ENCODE measurements around the gene AUNIP.
"Not testable (repeated sequence)": the region's sequence is repeated elsewhere in the genome, so short reads cannot be mapped to it uniquely, and the experiment has no call there.

Gene AUNIP

DNA sequence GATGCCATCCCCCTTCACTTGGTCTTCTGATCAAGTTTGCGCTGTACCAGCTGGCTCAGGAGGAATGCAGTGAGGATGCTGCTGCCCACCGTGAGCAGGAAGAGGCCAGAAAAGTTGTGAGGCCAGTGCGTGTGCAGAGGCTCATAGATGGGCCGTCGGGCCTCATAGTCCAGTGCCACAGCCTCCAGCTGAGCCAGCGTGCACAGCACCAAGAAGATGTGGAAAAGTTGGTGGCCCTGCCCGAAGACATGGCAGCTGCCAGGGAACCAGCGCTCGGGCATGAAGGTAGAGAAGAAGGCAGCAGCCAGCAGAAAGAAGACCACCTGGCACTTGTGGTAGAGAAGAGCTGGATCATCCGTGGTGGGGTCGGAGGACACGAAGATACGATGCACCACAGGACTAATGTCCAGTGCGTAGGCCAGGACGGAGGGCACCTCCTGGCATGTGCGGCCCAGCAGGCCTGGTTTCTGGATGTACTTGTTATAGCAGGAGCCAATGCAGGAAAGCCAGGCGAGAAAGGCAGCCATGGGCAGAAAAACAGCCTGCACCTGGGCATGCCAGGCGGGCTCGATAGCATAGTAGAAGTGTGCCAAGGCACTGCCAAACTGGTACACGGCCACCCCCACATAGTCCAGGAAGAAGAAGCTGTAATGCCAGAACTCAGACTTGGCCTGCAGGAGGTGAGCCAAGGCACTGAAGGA lies 3.7 kb upstream of the AUNIP start:
- no peak for DNase-seq

DNA sequence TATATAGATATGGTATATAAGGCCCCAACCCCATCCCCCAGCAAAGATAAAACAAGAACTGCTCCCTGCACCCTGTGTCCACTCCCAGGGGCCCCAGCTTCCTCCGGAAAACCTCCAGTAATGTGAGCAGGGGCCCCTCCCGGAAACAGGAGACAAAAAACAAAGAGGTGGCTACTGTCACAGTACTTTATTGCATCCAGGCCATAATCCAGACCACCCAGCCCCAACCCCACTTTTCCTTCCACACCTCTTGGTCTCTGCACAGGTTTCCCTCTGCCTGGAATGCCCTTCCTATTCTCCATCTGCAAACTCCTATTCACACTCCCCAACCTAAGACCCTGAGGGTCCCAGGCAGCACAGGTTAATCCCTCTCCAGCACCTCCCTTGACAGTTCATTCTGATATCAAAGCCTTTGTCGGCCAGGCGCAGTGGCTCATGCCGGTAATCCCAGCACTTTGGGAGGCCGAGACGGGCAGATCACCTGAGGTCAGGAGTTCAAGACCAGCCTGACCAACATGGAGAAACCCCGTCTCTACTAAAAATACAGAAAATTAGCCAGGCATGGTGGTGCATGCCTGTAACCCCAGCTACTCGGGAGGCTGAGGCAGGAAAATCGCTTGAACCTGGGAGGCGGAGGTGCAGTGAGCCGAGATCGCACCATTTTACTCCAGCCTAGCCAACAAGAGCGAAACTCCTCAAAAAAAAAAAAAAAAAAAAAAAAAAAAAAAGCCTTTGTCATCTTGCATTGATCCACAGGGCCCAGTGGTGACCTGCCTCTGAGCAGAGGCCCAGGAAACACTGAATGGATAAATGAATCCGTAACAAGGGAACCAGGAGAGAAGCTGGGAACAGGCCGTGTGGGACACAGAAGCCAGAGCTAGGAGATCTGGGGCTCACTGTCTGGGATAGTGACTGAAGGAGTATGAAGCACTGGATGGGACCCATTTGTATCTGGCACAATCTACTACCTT lies 2.3 kb upstream of the AUNIP start:
- no peak for DNase-seq

DNA sequence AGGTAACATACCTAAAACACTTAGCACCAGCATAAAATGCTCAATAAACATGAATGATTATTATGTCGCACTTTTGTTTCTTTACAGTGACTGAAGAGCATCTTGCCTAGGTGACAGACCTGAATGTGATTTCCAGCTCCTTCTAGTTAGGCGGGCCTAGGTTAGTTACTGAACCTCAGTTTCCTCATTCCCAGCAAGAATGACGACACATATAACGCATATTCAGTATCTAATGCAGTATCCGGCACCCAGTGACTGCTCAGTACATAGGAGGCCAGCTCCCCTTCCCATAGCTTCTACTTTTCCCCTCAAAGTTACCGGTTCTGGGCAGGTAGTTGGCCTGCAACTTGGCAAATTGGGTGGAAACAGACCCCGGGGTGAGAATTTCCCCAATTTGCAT lies 763 bp downstream of the AUNIP start:
- DNase-seq: peak; percentile 23

DNA sequence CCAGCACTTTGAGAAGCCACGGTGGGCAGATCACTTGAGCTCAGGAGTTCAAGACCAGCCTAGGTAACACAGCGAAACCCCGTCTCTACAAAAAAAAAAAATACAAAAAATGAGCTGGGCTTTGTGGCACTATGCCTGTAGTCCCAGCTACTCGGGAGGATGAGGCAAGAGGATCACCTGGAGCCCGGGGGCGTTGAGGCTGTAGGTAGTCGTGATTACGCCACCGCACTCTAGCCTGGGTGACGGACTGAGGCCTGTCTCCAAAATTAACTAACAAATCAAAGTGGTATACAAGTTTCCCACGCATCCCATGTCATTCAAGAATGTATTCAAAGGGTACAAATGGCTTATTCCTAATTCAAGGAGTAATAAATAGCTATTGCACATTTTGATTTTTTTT lies 2.4 kb downstream of the AUNIP start:
- DNase-seq: no peak

DNA sequence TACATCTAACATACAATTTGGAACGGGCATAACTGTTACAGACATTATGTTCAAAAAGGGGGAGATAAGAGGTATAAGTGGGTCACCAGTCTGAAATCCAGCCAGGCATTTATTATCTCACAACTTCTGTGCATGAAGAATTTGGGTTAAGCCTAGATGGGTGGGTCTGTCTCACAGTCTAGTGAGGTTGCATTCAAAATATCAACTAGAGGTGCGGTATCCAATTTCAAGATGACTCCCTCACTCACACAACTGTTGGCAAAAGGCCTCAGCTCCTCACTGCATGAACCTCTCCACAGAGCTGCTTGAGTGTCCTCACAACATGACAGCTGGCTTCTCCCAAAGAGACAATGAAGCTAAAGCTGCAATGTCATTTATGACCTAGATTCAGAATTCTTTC lies 4.7 kb downstream of the AUNIP start:
- DNase-seq: no peak

DNA sequence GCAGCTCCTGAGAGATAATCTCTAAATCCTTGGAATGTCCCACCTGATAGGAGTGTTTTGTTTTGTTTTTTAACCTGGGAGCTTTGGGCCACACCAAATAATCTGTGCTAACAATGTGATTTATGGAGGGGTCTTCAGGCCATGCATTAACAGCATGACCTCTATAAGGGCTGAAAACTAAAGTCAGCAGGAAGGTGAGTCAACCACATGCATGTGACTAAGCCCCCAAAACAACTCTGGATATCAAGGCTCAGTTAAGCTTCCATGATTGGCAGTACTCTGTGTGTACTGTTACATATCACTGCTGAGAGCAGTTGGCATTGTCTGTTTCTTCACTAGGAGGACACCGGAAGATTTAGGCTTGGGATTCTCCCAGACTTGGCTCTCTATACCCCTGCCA lies 10.7 kb downstream of the AUNIP start:
- peak; percentile 21 for DNase-seq

DNA sequence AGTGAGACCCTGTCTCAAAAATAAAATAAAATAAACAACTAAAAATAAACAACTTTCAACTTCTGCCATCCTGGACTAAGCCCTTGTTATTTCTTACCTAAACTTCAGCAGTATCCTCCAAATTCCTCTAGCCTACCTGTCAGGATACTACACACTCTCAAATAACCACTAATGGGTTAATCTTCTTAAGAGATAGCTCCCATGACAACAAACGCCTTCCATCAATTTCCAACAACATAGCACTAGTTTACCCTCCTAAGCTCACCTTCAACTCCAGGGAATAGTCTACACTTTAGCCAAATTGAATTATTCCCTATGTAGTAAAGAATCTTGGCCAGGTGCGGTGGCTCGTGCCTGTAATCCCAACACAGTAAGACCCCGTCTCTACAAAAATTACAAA lies 11.3 kb downstream of the AUNIP start:
- no peak for DNase-seq

DNA sequence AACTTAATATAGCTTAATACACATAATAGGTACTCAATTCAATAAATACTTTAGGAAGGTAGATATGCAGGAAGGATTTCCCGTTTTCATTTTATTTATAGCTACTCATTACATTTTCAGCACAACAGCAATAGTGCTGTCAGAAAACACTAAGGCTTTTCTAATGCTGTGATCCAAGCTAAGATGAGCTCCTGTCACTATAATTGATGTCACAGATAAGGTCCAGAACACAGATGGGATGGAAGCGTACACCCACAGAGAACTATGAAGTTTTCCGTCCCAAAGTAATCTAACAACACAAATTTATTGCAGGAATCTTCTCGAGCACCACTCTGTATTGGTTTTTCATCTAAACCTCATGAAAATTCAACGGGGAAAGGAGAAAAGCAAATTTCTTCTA lies 13.6 kb downstream of the AUNIP start:
- no peak for DNase-seq

DNA sequence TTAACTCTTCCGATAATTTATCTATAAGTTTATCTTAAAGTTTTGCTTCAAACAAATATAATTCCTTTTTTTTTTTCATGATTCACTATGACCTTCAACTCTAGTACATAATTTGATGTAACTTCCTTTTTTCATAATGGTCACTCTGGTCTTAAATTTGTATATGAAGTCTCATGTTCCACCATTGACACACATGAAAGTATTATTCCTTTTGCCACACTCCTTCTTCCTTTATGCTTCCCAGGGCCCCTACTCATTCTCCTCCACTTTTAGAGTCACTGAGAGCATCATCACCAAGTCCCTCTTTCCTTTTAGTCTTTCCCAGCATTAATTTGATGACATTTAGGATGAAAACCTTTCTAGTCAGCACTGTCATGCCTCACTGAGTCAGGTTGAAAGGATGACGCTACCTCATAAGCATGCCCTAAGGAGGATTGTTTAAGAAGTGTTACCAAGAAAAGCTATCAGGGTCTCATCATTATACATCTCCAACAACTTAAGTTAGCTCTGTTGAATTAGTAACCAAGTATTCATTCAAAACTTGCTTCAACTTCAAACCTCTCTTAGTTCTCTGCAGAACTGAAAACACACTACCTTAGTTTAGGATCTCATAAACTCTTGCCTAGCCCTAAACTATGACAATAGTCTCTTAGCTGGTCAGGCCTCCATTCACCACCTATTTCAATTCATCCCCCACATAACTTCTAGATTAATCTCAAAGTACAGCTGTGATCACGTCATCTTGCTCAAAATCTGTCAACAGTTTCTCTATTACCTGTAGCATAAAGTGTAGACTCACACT lies 14.5 kb downstream of the AUNIP start:
- no peak for DNase-seq

DNA sequence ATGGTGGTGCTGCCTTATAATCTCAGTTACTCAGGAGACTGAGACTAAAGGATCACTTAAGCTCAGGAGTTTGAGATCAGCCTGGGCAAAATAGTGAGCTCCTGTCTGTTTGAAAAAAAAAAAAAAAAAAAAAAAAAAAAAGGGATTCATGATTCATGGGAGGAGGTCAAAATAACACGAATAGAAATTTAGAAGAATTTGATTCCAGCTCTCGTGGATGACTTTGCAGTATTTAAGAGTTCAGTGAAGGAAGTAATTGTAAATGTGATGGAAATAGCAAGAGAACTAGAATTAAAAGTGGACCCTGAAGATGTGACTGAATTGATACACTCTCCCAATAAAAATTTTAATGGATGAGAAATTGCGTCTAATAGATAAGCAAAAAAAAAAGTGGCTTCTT lies 15.8 kb downstream of the AUNIP start:
- DNase-seq: no peak

DNA sequence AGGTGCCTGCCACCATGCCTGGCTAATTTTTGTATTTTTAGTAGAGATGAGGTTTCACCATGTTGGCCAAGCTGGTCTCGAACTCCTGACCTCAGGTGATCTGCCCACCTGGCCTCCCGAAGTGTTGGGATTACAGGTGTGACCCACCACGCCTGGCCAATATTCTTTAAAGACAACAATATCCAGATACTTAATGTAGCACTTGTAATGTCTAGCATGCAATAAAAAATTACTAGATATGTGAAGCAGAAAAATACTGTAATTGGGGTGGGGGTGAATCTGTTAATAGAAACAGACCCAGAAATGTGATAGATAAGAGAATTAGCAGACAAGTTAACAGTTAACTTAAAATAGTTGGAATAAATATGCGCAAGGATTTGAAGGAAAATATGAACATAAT lies 19.4 kb downstream of the AUNIP start:
- not testable (repeated sequence) for DNase-seq

DNA sequence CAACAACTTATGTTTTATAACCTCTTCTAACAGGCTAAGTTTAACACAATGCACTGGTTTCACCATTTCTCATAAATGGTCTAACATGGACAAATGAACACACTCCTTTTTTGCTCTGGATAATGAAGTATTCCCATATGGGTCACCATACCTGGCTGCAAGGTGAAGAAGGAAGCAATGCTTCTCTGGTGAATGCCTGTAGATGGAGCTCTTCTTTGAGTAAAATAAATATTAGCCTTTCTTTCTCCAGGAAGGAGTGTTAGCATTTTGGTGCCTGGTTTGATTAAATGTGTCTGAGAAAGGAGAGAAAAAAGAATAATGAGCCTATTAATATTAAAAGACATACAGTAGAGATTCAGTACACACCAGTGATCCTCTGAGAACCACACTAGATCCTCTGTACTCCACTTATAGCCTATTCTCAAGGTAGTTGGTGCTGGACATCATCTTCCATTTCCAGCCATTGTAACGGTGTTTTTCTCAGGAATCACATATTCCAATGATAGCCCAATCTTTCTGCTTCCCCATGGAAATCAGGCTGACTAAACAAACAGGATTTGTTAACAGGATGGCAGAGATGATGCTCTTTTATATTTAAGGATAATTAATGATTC lies 21.9 kb downstream of the AUNIP start:
- DNase-seq: no peak

DNA sequence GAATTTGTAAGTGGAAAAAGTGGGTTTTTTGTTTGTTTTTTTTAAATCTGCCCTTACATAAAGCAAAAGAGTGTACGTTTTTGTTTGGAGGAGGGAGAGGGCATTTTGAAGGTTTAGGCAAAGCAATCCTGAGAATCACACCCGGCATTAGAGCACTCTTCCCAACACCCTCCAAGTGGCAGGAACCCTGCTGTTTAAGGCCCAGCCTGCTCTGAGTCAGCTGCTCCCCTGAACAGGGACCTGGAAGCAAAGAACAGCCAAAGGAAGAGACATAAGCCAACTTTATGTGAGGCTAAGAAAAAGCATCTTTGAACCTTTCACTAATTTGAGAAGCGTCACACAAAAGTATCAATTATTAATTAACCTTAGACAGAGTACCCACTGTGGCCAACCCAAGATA lies 22.6 kb downstream of the AUNIP start:
- no peak for DNase-seq

DNA sequence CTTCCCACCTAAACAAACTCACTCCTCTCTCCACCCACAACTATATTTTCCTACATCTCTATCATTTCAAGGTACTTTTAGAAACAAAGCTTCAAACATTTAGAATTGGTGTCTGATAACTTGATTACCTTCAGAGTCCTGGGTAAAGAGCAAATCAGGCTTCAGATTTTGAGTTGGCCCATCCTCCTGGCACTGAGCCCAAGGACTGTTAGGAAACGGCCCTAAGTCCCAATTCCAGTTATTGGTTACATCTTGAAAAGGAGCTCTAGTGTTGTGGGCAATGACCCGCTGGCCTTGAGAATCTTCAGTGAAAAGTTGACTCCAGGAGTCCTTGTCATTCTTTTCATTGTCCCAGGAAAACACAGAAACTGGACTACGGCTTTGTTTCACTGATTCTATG lies 24.4 kb downstream of the AUNIP start:
- no peak for DNase-seq

DNA sequence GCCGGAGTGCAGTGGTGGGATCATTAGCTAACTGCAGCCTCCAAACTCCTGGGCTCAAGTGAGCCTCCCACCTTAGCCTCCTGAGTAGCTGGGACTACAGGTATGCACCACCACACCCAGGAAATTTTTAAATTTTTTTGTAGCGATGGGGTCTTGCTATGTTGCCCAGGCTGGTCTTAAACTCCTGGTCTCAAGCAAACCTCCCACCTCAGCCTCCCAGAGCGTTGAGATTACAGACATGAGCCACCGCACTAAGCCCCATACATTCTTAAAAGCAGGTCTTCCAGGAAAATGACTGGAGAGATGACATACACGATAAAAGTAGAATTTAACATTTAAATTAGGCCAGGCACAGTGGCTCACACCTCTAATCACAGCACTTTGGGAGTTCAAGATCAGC lies 26.1 kb downstream of the AUNIP start:
- DNase-seq: no peak

DNA sequence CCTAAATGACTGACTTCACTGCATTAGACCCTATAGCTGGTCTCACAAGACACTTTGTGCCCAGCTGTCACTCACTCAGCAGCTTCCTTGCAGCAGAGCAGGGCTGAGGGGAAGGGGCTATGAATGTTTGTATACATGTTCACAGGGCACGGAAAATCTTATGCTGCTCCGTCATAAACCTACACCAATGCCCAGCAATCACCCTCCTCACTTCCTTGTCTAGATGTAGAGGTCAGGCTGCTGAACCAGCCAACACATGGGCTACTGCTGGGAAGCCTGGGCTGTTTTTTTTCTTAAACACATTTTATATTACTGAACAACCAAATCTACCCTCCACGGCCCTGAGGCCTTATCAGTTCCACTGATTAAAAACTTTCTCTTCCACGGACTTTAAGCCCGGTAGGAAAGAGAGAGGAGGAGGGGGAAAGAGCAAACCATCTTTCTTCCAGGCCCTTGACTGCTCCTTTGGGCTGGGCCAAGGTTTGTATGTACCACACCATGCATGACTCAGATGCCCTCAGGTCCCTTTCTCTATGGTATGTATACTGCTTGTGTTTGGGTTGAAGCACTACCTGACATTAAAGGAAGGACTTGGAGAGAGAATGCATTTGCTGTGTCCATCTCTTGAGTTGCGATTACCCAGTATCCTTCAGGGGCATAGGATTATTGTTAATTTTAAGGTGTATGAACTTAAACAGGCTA lies 26.8 kb downstream of the AUNIP start:
- peak; percentile 49 for DNase-seq

DNA sequence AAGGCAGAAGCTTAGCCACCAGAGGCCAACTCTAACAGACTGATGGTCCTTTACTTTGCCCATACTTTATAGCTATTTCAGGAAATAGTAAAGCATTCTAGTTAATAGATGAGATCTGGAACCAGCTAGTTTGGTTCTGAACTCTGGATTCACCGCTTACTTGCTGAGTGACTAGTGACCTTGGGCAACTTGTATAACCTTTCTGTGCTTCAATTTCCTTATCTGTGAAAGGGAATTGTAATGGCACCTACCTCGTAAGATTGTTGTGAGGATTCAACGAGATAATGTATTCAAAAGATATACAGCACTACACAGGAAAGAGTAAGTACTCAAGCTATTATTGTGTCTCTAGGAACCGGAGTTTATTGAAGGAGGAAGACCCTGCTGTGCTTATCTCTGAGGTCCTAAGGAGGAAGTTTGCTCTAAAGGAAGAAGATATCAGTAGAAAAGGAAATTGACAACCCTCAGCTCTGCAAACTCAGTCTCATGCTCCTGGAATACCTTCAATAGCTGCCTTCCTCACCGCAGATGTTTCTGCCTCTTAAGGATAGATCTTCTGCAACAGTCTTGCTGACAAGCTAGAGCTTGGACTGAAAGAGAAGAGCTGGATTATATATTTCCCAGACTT lies 27.6 kb downstream of the AUNIP start:
- DNase-seq: no peak

DNA sequence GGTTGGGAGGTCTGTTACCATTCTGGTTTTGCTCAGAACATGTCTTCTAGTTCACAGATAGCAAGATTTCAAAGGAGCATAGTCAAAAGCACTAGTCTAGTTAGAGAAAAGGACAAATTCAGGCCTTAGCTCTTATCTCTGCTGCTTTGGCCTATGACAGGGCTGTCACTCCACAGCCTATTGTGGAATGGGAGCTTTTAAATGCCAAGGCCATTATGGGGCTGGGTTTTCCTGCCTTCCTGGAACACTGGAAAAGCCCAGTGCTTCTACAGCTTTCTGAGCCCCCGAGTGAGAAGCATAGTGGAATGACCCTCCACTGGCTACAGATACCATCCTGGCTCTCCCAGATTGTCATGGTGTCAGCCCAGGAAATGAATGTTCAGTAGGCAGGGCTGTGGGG lies 30.2 kb downstream of the AUNIP start:
- DNase-seq: no peak

DNA sequence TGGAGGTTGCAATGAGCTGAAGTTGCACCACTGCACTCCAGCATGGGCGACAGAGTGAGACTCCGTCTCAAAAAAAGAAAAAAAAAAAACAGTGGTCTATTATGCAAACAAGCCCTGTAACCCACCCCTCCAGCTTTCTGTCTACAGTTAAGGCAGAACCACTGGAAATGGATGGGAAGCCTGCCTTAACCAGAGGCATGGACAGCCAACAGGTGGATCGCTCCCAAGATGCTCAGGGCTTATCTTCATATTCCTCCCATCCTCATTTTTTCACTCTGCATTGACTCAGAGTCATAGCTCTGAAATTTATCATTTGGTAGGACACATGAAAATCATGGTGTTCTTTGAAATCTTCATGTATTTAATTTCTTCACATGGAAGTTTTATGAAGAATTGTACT lies 30.8 kb downstream of the AUNIP start:
- DNase-seq: no peak

DNA sequence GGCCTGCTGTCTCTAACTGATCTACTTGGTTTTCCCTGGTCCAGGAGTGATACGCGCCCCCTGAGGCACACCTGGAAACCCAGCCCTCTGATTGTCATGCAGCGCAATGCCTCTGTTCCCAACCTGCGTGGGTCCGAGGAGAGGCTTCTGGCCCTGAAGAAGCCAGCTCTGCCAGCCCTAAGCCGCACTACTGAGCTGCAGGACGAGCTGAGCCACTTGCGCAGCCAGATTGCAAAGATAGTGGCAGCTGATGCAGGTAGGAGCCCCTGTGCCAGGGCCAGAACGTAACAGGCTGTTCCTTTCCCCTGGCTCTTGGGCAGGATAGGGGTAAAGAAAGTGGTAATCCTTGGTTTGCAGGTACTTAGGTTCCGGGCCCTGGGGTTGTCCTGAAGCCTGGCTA lies 32.7 kb downstream of the AUNIP start:
- no peak for DNase-seq

DNA sequence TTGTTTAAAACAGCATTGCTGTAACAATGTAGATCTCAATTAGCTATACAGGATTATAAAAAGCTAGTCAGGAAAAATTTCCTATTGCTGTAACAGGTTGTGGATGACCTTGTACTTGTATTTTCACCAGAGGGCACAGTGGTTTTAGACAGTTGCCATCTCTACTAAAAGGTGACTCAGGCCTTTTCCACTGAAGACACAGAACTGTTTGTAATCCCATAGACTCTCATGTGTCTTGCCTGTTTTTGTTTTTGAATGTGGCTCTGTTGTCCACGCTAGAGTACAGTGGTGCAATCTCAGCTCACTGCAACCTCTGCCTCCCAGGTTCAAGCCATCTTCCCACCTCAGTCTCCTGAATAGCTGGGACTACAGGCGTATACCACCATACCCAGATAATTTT lies 33.7 kb downstream of the AUNIP start:
- no peak for DNase-seq

DNA sequence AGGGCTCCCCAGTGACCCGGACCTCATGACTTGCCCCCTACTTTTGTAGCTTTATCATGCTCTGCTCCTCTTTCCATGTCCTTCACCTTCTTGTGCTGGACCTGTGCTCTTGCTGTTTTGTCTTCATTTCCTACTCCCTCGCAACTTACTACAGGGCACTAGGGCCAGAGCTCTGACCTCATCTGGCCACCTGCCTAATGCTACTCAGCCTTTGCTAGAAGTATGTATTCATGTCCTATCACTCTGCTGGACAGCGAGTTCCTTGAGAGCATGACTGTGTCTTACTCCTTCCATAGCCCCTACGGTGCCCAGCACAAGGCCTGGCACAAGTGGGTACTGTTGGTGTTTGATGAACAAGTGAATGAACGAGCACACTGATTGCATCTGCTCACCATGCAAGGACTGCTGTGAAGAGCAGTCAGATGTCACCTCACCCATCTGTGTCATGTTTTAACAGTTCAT lies 37.6 kb downstream of the AUNIP start:
- peak; percentile 58 for DNase-seq
